Osteoblast (primary cell): Measurements from ENCODE around the gene PARG. TPM values are rescaled to one million over a fixed set of nuclear protein-coding genes. Genes with fewer than 3 reads are reported as not detected.
"Not testable (repeated sequence)": the region's sequence is repeated elsewhere in the genome, so short reads cannot be mapped to it uniquely, and the experiment has no call there.

Source experiments
- DNase-seq: peaks from one replicate; pipeline ENCODE4 v3.0.0; 2011; ENCODE audit warnings: low spot score, mixed read lengths; ENCODE audit not compliant: insufficient read length; ENCODE audit errors: missing footprints
- H2AFZ ChIP-seq: 2 replicates; pipeline ENCODE4 v1.6.0; 2011; ENCODE audit warnings: mild to moderate bottlenecking, low read length
- H3K27ac ChIP-seq: 2 replicates; pipeline ENCODE4 v1.5.1; 2011; ENCODE audit warnings: mild to moderate bottlenecking, low read depth, low read length, moderate library complexity
- H3K27me3 ChIP-seq: 2 replicates; pipeline ENCODE4 v1.6.0; 2012; ENCODE audit warnings: mild to moderate bottlenecking, control low read depth, inconsistent platforms, low read length, moderate library complexity; ENCODE audit not compliant: insufficient read depth
- H3K36me3 ChIP-seq: 2 replicates; pipeline ENCODE4 v1.5.1; 2011; ENCODE audit warnings: mild to moderate bottlenecking, low read length, control low read depth, moderate library complexity; ENCODE audit not compliant: insufficient read depth
- H3K4me1 ChIP-seq: 2 replicates; pipeline ENCODE4 v1.5.1; 2011; ENCODE audit warnings: mild to moderate bottlenecking, low read length, control low read depth, moderate library complexity; ENCODE audit not compliant: insufficient read depth
- H3K4me2 ChIP-seq: 2 replicates; pipeline ENCODE4 v1.6.0; 2011; ENCODE audit warnings: mild to moderate bottlenecking, low read length; ENCODE audit not compliant: insufficient read depth
- H3K4me3 ChIP-seq: fragments of 200-600 bp; sonication (generic); 3 replicates; pipeline ENCODE4 v1.5.1; 2012; ENCODE audit warnings: mild to moderate bottlenecking, low read length, inconsistent platforms; ENCODE audit not compliant: insufficient read depth
- H3K79me2 ChIP-seq: 2 replicates; pipeline ENCODE4 v1.6.0; 2012; ENCODE audit warnings: mild to moderate bottlenecking, low read length, control low read depth, inconsistent platforms; ENCODE audit not compliant: insufficient read depth
- H3K9me3 ChIP-seq: 2 replicates; pipeline ENCODE4 v1.5.1; 2011; ENCODE audit warnings: low read depth, low read length, control low read depth
- H4K20me1 ChIP-seq: 2 replicates; pipeline ENCODE4 v1.6.0; 2012; ENCODE audit warnings: mild to moderate bottlenecking, low read length, control low read depth; ENCODE audit not compliant: insufficient read depth
- CTCF ChIP-seq: IDR thresholded peaks from 2 replicates; pipeline ENCODE4 v1.5.1; 2011; ENCODE audit warnings: mild to moderate bottlenecking, low read depth, low read length, moderate library complexity; ENCODE audit errors: extremely low read depth
- total RNA-seq: library from RNA; depleted of rRNA; stranded (reverse); fragments of >200 nt; gene quantifications from 2 replicates; pipeline ENCODE4 v1.2.3, GENCODE V29; 2012

PARG gene
- total RNA-seq, 1 donor, result 33.7 TPM

GRCh38 chr10:49849520-49849919 is 92.3 kb downstream of the PARG start:
- not testable (repeated sequence) for H3K4me3 ChIP-seq, H3K27ac ChIP-seq, H3K79me2 ChIP-seq, H3K36me3 ChIP-seq, H4K20me1 ChIP-seq, H3K9me3 ChIP-seq, H3K27me3 ChIP-seq, H2AFZ ChIP-seq, H3K4me2 ChIP-seq, DNase-seq, H3K4me1 ChIP-seq

GRCh38 chr10:49844775-49845595 is 96.8 kb downstream of the PARG start:
- peak; percentile 19 for DNase-seq
- Histone ChIP-seq H3K27ac (no peak overlapping the region), H3K36me3 (peaks cover 10% of the 10 kb centered on the region), H3K27me3 (no peaks in the 10 kb centered on the region), H4K20me1 (no peaks in the 10 kb centered on the region), H3K9me3 (no peaks in the 10 kb centered on the region), H2AFZ (no peak overlapping the region), H3K4me2 (peak overlapping the region; percentile 34), H3K79me2 (no peaks in the 10 kb centered on the region), H3K4me3 (no peak overlapping the region), H3K4me1 (peaks cover 9% of the 10 kb centered on the region)
- TF ChIP-seq CTCF, result no peak

GRCh38 chr10:49842333-49842628 is 99.5 kb downstream of the PARG start:
- H3K79me2 ChIP-seq, H3K4me2 ChIP-seq, H3K27me3 ChIP-seq, H3K9me3 ChIP-seq, H2AFZ ChIP-seq, H3K27ac ChIP-seq, H4K20me1 ChIP-seq, DNase-seq, H3K4me3 ChIP-seq, H3K4me1 ChIP-seq: not testable (repeated sequence)
- H3K36me3 ChIP-seq, result peaks cover 15% of the 10 kb centered on the region

GRCh38 chr10:49841615-49842332 is 100.1 kb downstream of the PARG start:
- Histone ChIP-seq H3K4me2 (no peak overlapping the region), H3K4me1 (peaks cover 9% of the 10 kb centered on the region), H3K79me2 (no peaks in the 10 kb centered on the region), H2AFZ (no peak overlapping the region), H4K20me1 (no peaks in the 10 kb centered on the region), H3K9me3 (no peaks in the 10 kb centered on the region), H3K27me3 (no peaks in the 10 kb centered on the region), H3K36me3 (peaks cover 15% of the 10 kb centered on the region), H3K4me3 (no peak overlapping the region), H3K27ac (no peak overlapping the region)
- no peak for TF ChIP-seq CTCF
- no peak for DNase-seq

GRCh38 chr10:49837685-49838084 is 104.1 kb downstream of the PARG start:
- no peak for DNase-seq
- H3K4me1 ChIP-seq, result no peaks in the 10 kb centered on the region
- H4K20me1 ChIP-seq, result no peaks in the 10 kb centered on the region
- H3K36me3 ChIP-seq, result peaks cover 20% of the 10 kb centered on the region
- H3K27me3 ChIP-seq, result no peaks in the 10 kb centered on the region
- no peaks in the 10 kb centered on the region for H3K79me2 ChIP-seq
- H3K9me3 ChIP-seq, result no peaks in the 10 kb centered on the region
- no peak for TF ChIP-seq CTCF
- H3K4me3 ChIP-seq, result no peak overlapping the region
- no peak overlapping the region for H2AFZ ChIP-seq
- H3K27ac ChIP-seq, result no peak overlapping the region
- no peak overlapping the region for H3K4me2 ChIP-seq
